ENCODE data around the gene FKBP1C.
"Not testable (repeated sequence)": the region's sequence is repeated elsewhere in the genome, so short reads cannot be mapped to it uniquely, and the experiment has no call there.

DNA sequence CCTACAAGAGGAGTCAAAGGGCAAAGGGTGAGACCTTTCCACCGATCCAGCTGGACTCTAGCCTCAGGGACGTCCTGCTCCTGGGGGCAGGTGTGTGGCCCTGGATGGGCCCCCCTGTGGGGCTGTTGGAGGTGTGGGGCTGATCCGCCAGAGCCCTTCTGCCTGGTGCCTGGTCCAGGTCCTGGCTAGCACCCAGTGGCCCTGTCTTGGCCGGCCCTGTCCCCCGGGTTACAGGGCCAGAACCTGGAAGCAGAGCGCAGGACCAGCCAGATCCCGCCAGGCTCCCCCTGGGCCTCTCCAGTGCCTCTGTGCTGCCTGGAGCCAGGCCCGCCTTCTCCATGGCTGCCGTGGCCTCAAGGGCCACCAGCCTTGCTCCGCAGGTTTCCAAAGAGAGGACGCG, 19.2 kb downstream of the FKBP1C start:
- TF ChIP-seq POLR2AphosphoS5 (IDR thresholded peaks at IDR 0.05); POLR2A (IDR thresholded peaks at IDR 0.05; ENCODE audit: low read depth): not testable (repeated sequence)
- TF ChIP-seq, protein P1, sequence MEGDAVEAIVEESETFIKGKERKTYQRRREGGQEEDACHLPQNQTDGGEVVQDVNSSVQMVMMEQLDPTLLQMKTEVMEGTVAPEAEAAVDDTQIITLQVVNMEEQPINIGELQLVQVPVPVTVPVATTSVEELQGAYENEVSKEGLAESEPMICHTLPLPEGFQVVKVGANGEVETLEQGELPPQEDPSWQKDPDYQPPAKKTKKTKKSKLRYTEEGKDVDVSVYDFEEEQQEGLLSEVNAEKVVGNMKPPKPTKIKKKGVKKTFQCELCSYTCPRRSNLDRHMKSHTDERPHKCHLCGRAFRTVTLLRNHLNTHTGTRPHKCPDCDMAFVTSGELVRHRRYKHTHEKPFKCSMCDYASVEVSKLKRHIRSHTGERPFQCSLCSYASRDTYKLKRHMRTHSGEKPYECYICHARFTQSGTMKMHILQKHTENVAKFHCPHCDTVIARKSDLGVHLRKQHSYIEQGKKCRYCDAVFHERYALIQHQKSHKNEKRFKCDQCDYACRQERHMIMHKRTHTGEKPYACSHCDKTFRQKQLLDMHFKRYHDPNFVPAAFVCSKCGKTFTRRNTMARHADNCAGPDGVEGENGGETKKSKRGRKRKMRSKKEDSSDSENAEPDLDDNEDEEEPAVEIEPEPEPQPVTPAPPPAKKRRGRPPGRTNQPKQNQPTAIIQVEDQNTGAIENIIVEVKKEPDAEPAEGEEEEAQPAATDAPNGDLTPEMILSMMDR (IDR thresholded peaks at IDR 0.05) = not testable (repeated sequence)

All from esophagus muscularis mucosa (tissue), 3 donors.